Transverse colon (tissue), 4 donors: Measurements from ENCODE around the gene PRRG2. TPM values are rescaled to one million over a fixed set of nuclear protein-coding genes. Genes with fewer than 3 reads are reported as not detected.

ENCODE experiments used
- DNase-seq: peaks from one replicate; pipeline ENCODE4 v3.0.0-alpha.2; 2019
- H3K27ac ChIP-seq, 4 donors: fragments of 200-600 bp; sonication (generic); 2 replicates each; pipeline ENCODE4 v1.5.1; 2016 to 2018; ENCODE audit warnings: inconsistent platforms in 4 of 4
- H3K27me3 ChIP-seq: fragments of 200-600 bp; sonication (generic); 2 replicates; pipeline ENCODE4 v1.5.1; 2017; ENCODE audit warnings: inconsistent platforms
- H3K36me3 ChIP-seq, 4 donors: fragments of 200-600 bp; sonication (generic); 2 replicates each; pipeline ENCODE4 v1.5.1; 2017 to 2019; ENCODE audit warnings: inconsistent platforms in 4 of 4
- H3K4me1 ChIP-seq, 4 donors: fragments of 200-600 bp; sonication (generic); 2 replicates each; pipeline ENCODE4 v1.5.1; 2017 to 2020; ENCODE audit warnings: inconsistent platforms in 4 of 4
- H3K4me3 ChIP-seq, 4 donors: fragments of 200-600 bp; sonication (generic); 1 replicate in 1 of 4; 2 replicates in 3 of 4; pipeline versions ENCODE4 v1.5.1 to v1.6.1; 2017 to 2019; ENCODE audit warnings: inconsistent platforms in 4 of 4
- H3K9me3 ChIP-seq, 2 donors: fragments of 200-600 bp; sonication (generic); 2 replicates each; pipeline ENCODE4 v1.5.1; 2017 to 2019; ENCODE audit warnings: inconsistent platforms in 2 of 2
- CTCF ChIP-seq, 5 experiments: fragments of 200-600 bp in 3 of 5; fragments of 450-650 bp in 2 of 5; sonication (generic) in 3 of 5; IDR thresholded peaks; 1 replicate in 2 of 5; 2 replicates in 3 of 5; pipeline ENCODE4 v1.5.1; 2016 to 2017; ENCODE audit warnings: antibody characterized with exemption in 5 of 5, inconsistent platforms in 3 of 5, mild to moderate bottlenecking in 2 of 5, moderate library complexity in 1 of 5
- EP300 ChIP-seq: sonication (generic); formaldehyde crosslinking; IDR thresholded peaks from one replicate; pipeline ENCODE4 v1.6.1; 2017; ENCODE audit warnings: antibody characterized with exemption, low read depth
- POLR2A ChIP-seq: fragments of 450-650 bp; IDR thresholded peaks from one replicate; pipeline ENCODE4 v1.6.1; 2016; ENCODE audit warnings: antibody characterized with exemption, mild to moderate bottlenecking, moderate library complexity
- POLR2AphosphoS5 ChIP-seq, 3 donors: sonication (generic); formaldehyde crosslinking; IDR thresholded peaks; one replicate each; pipeline ENCODE4 v1.6.1; 2016; ENCODE audit warnings: antibody characterized with exemption in 3 of 3
- WGBS, 2 donors: methylation state at CpG; one replicate each; pipeline ENCODE4 v1.1.5; 2018; ENCODE audit warnings: low coverage in 1 of 2; 5-methylcytosine and 5-hydroxymethylcytosine counted together
- in situ Hi-C, 4 donors: fragments of 200-750 bp; cut with MboI; loops; one replicate each; pipeline versions ENCODE4 v1.15.0 to v1.15.1; 2017; ENCODE audit warnings: low sequenced_read_pairs in 3 of 4, low pct_ligation_motif_present in 1 of 4, low pct_unique_long_range_greater_than_20kb in 1 of 4
- intact Hi-C: fragments of 100-400 bp; cut with DNase I; formaldehyde crosslinking; loops from one replicate; pipeline ENCODE4 v1.15.1; 2023; ENCODE audit warnings: low total_unique reads
- total RNA-seq, 4 donors: library from RNA; depleted of rRNA; stranded (reverse); fragments of >200 nt; gene quantifications; one replicate each; pipeline ENCODE4 v1.1.0, GENCODE V29; 2016

PRRG2 gene
- total RNA-seq, 4 donors from 2014 or later: 0.40 to 22.7 (median 12.2) TPM

DNA sequence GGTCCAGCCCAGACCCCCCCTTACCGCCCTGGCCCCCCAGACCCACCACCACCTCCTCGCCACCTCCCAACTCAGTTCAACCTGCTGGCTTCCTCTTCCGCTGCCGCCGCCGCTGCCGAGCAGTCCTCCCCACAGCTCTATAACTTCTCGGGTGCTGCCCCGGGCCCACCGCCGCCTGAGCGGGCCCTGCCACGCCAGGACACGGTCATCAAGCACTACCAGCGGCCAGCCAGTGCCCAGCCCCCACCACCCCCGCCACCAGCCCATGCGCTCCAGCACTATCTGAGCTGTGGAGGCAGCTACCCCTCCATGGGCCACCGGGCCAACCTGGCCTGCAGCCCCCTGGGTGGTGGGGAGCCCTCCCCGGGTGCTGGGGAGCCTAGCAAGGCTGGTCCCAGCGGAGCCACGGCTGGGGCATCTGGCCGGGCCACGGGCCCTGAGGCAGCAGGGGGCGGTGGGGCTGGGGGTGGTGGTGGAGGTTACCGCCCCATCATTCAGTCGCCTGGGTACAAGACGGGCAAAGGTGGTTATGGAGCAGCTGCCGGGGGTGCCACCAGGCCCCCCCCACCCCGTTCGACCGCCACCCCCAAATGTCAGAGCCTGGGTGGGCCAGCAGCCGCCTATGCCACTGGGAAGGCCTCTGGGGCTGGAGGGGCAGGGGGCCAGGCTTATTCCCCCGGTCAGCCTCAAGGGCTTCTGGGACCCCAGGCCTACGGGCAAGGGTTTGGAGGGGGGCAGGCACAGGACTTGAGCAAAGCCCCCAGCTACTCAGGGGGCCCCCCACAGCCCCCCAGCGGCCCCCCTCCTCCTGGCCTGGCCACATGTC lies 14.1 kb downstream of the PRRG2 start:
- H3K27ac ChIP-seq: no peak overlapping the region
- no peak for DNase-seq
- no peak overlapping the region for H3K4me3 ChIP-seq
- intact Hi-C loops (loop anchor here (5.0 kb wide), 1 partner anchor 42 kb away; no protein-coding TSS in a partner anchor), in situ Hi-C loops (no loop called here)
- WGBS, 2 donors: 86% methylated on average over 26 of the region's 35 CpGs; no CpG with 5 or more reads in 1 of the 2 donors
- no peaks in the 10 kb centered on the region for H3K27me3 ChIP-seq
- H3K36me3 ChIP-seq: peaks cover 0 to 39% (median 16%) of the 10 kb centered on the region in 4 donors
- no peaks in the 10 kb centered on the region for H3K9me3 ChIP-seq
- peaks cover 13 to 27% (median 20%) of the 10 kb centered on the region in 4 donors for H3K4me1 ChIP-seq
- no peak for TF ChIP-seq POLR2AphosphoS5 (IDR thresholded peaks at IDR 0.05)
- no peak for TF ChIP-seq EP300
- TF ChIP-seq CTCF (IDR thresholded peaks at IDR 0.05): no peak
- TF ChIP-seq POLR2A: no peak

DNA sequence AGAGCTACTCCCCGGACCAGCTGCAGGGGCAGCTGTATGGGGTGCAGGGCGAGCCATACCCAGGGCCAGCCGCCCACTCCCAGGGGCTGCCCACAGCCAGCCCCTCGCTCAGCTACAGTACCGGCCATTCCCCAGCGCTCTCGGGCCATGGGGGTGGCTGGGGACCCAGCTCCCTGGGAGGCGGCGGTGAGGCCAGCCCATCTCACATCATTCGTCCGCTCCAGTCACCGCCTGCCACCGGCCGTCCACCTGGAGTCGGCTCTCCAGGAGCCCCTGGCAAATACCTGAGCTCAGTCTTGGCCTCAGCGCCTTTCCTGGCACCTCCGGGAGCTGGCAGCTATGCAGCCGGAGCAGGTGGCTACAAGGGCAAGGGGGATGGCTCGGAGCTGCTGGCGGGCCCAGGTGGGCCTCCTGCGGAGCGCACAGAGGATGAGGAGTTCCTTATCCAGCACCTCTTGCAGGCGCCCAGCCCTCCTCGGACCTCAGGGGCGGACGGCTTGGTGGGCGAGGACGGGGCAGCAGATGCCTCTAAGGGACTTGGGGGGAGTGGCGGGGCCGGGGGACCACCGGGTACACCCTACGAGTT lies 14.8 kb downstream of the PRRG2 start:
- in situ Hi-C loops (no loop called here), intact Hi-C loops (no loop called here)
- 94% methylated on average over 23 of the region's 32 CpGs; no CpG with 5 or more reads in 1 of the 2 donors for WGBS, 2 donors
- H3K4me3 ChIP-seq: no peak overlapping the region
- no peak overlapping the region for H3K27ac ChIP-seq
- peaks cover 13 to 27% (median 20%) of the 10 kb centered on the region in 4 donors for H3K4me1 ChIP-seq
- DNase-seq: no peak
- H3K9me3 ChIP-seq: no peaks in the 10 kb centered on the region
- no peak for TF ChIP-seq POLR2A
- no peak for TF ChIP-seq POLR2AphosphoS5 (IDR thresholded peaks at IDR 0.05)
- TF ChIP-seq CTCF (IDR thresholded peaks at IDR 0.05): no peak
- no peak for TF ChIP-seq EP300
- H3K27me3 ChIP-seq: no peaks in the 10 kb centered on the region
- peaks cover 0 to 40% (median 16%) of the 10 kb centered on the region in 4 donors for H3K36me3 ChIP-seq

DNA sequence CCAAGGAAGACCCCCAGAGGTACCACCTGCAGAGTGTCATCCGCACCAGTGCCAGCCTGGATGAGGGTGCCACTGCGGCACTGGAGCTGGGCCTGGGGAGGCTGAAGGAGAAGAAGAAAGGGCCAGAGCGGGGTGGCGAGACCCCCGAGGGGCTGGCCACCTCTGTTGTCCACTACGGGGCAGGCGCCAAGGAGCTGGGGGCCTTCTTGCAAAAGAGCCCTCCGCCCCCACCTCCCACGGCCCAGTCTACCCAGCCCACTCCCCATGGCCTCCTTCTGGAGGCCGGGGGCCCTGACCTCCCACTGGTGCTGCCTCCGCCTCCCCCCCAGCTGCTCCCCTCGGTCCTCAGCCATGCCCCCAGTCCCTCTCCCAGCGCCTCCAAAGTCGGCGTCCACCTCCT lies 15.3 kb downstream of the PRRG2 start:
- TF ChIP-seq POLR2A (no peak), CTCF (IDR thresholded peaks at IDR 0.05) (no peak), POLR2AphosphoS5 (IDR thresholded peaks at IDR 0.05) (no peak), EP300 (no peak)
- DNase-seq: no peak
- H3K4me1 ChIP-seq: peaks cover 13 to 27% (median 20%) of the 10 kb centered on the region in 4 donors
- H3K27me3 ChIP-seq: no peaks in the 10 kb centered on the region
- H3K27ac ChIP-seq: no peak overlapping the region
- peaks cover 0 to 44% (median 16%) of the 10 kb centered on the region in 4 donors for H3K36me3 ChIP-seq
- 92% methylated on average over 15 of the region's 15 CpGs; no CpG with 5 or more reads in 1 of the 2 donors for WGBS, 2 donors
- no peaks in the 10 kb centered on the region for H3K9me3 ChIP-seq
- H3K4me3 ChIP-seq: no peak overlapping the region
- intact Hi-C loops (no loop called here), in situ Hi-C loops (no loop called here)

- no peak for DNase-seq
- peaks cover 0 to 44% (median 16%) of the 10 kb centered on the region in 4 donors for H3K36me3 ChIP-seq
- intact Hi-C loops: no loop called here
These were observed 16.0 kb downstream of the PRRG2 start for GRCh38 chr19:49596954-49597702.

More at GRCh38 chr19:49596954-49597702, 16.0 kb downstream of the PRRG2 start:
- Histone ChIP-seq H3K27ac (no peak overlapping the region), H3K9me3 (no peaks in the 10 kb centered on the region), H3K4me1 (peaks cover 13 to 23% (median 19%) of the 10 kb centered on the region in 4 donors), H3K4me3 (no peak overlapping the region), H3K27me3 (no peaks in the 10 kb centered on the region)
- 97% methylated on average over 53 of the region's 65 CpGs; no CpG with 5 or more reads in 1 of the 2 donors for WGBS, 2 donors
- TF ChIP-seq EP300 (no peak), POLR2AphosphoS5 (IDR thresholded peaks at IDR 0.05) (no peak), CTCF (IDR thresholded peaks at IDR 0.05) (no peak), POLR2A (no peak)
- in situ Hi-C loops: no loop called here
